OCI-LY3 (cell line): ENCODE results near the gene WNT7A.

Experiments
- H2AFZ ChIP-seq: fragments of 200-600, 300-600 bp; shearing (Covaris generic); 2 replicates; pipeline ENCODE4 v1.6.0; 2014; ENCODE audit warnings: antibody characterized with exemption, low read depth, low read length
- H3K27ac ChIP-seq: fragments of 200-600, 300-600 bp; sonication (generic); 2 replicates; pipeline ENCODE4 v1.5.1; 2014; ENCODE audit warnings: mild to moderate bottlenecking, low read length, moderate library complexity, mixed read lengths
- H3K27me3 ChIP-seq: fragments of 200-600, 300-600 bp; sonication (generic); 2 replicates; pipeline ENCODE4 v1.6.1; 2014; ENCODE audit warnings: low read depth, low read length, mixed read lengths
- H3K36me3 ChIP-seq: fragments of 200-600, 300-600 bp; sonication (generic); replicated peaks from 2 replicates; pipeline ENCODE3; 2014; ENCODE audit warnings: low read depth, low read length, mixed read lengths
- H3K4me1 ChIP-seq: fragments of 300-600, 200-600 bp; sonication (generic); 2 replicates; pipeline ENCODE4 v1.6.1; 2014; ENCODE audit warnings: low read length, mixed read lengths
- H3K4me2 ChIP-seq: fragments of 200-600, 300-600 bp; sonication (generic); 2 replicates; pipeline ENCODE4 v1.6.1; 2014; ENCODE audit warnings: low read length, mixed read lengths
- H3K4me3 ChIP-seq: fragments of 300-600, 200-600 bp; sonication (generic); 2 replicates; pipeline ENCODE4 v1.5.1; 2014; ENCODE audit warnings: antibody characterized with exemption, mild to moderate bottlenecking, low read length, moderate library complexity
- H3K79me2 ChIP-seq: fragments of 300-600, 200-600 bp; shearing (Covaris generic); 2 replicates; pipeline ENCODE4 v1.6.1; 2014; ENCODE audit warnings: mild to moderate bottlenecking, low read length, mixed read lengths
- H3K9ac ChIP-seq: fragments of 300-600, 200-600 bp; shearing (Covaris generic); 2 replicates; pipeline ENCODE4 v1.6.0; 2014; ENCODE audit warnings: mild to moderate bottlenecking, low read length, moderate library complexity
- H3K9me3 ChIP-seq: fragments of 200-600, 300-600 bp; shearing (Covaris generic); 2 replicates; pipeline ENCODE4 v1.6.1; 2014; ENCODE audit warnings: low read length, mixed read lengths; ENCODE audit not compliant: insufficient read depth
- H4K20me1 ChIP-seq: fragments of 200-600, 300-600 bp; sonication (generic); 2 replicates; pipeline ENCODE4 v1.6.1; 2016; ENCODE audit warnings: low read length, mixed read lengths; ENCODE audit not compliant: insufficient read depth
- EZH2phosphoT487 ChIP-seq: fragments of 200-600 bp; shearing (Covaris generic); IDR thresholded peaks from 2 replicates; pipeline ENCODE4 v1.6.1; 2018; ENCODE audit warnings: antibody characterized with exemption, mixed run types, low read depth
- TF ChIP-seq, protein P1 (sequence below): fragments of 200-600, 300-600 bp; sonication (generic); IDR thresholded peaks from 2 replicates; pipeline ENCODE4 v1.5.1; 2014; ENCODE audit warnings: antibody characterized with exemption, low read length, low read depth

Gene WNT7A

DNA sequence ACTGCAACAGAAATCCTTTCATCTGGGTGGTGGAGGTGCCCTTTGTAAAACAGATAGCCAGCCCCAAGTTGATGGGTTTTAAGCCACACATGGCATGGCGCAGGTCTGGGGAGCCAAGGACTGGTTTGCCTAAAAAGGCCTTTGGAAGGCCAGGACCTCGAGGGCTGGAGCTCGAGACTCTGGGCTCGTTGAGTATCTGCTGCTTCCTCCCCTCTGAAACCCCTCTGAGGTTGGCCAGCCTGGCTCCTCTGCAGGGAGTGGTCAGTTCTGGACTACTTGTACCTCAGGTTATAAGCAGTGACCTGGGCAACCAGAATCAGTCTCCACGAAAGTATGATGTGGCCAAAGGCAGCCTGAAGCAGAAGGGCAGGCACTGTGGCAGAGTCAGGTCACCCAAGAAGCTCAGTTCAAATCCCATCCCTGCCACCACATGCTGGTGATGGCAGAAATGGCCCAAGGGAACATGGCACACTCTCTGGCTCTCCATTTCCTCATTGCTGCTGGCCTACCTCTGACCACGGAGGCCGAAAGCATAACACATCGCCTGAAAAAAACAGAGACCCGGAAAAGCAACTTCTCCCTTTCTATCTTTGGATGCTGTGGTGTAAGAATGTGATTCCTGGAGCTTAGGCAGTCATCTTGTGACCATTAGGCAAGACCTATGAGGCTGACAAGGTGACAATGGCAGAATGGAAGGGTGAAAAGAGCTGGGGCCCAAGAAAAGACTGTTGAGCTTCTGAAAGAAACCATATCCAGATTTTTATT, 51.2 kb downstream of the WNT7A start:
- no peak overlapping the region for H3K9ac ChIP-seq
- no peak overlapping the region for H3K4me2 ChIP-seq
- no peaks in the 10 kb centered on the region for H3K4me1 ChIP-seq
- H3K27me3 ChIP-seq: peaks cover 51% of the 10 kb centered on the region
- H4K20me1 ChIP-seq: no peaks in the 10 kb centered on the region
- no peak overlapping the region for H3K4me3 ChIP-seq
- H2AFZ ChIP-seq: no peak overlapping the region
- TF ChIP-seq, protein P1, sequence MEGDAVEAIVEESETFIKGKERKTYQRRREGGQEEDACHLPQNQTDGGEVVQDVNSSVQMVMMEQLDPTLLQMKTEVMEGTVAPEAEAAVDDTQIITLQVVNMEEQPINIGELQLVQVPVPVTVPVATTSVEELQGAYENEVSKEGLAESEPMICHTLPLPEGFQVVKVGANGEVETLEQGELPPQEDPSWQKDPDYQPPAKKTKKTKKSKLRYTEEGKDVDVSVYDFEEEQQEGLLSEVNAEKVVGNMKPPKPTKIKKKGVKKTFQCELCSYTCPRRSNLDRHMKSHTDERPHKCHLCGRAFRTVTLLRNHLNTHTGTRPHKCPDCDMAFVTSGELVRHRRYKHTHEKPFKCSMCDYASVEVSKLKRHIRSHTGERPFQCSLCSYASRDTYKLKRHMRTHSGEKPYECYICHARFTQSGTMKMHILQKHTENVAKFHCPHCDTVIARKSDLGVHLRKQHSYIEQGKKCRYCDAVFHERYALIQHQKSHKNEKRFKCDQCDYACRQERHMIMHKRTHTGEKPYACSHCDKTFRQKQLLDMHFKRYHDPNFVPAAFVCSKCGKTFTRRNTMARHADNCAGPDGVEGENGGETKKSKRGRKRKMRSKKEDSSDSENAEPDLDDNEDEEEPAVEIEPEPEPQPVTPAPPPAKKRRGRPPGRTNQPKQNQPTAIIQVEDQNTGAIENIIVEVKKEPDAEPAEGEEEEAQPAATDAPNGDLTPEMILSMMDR: no peak
- no peak for TF ChIP-seq EZH2phosphoT487
- H3K27ac ChIP-seq: no peak overlapping the region
- no peaks in the 10 kb centered on the region for H3K79me2 ChIP-seq
- no peaks in the 10 kb centered on the region for H3K36me3 ChIP-seq
- H3K9me3 ChIP-seq: no peaks in the 10 kb centered on the region

DNA sequence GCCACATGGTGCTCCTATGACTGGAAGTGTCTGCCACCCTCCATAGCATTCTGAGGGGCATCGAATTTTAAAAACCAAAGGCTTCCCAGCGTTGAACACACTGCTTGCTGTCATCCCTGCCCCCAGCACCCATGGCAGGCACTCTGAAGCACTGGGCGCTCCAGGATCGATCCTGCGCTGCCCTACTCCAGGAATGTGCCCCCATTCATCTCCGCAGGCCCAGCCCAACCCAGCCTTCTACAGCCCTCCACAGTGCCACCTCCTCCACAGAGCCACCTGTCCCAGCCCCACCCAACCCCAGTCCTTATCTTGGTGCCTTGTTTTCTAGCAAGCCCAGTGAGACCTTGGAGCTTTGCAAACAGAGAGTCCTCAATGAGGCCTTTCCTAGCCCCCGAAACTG, 52.2 kb downstream of the WNT7A start:
- no peak overlapping the region for H3K4me3 ChIP-seq
- H3K27ac ChIP-seq: no peak overlapping the region
- H3K9ac ChIP-seq: no peak overlapping the region
- peaks cover 43% of the 10 kb centered on the region for H3K27me3 ChIP-seq
- H3K36me3 ChIP-seq: no peaks in the 10 kb centered on the region
- H3K9me3 ChIP-seq: no peaks in the 10 kb centered on the region
- no peak overlapping the region for H2AFZ ChIP-seq
- no peak overlapping the region for H3K4me2 ChIP-seq
- H3K4me1 ChIP-seq: no peaks in the 10 kb centered on the region
- no peaks in the 10 kb centered on the region for H3K79me2 ChIP-seq
- no peaks in the 10 kb centered on the region for H4K20me1 ChIP-seq
- TF ChIP-seq, protein P1: no peak
- no peak for TF ChIP-seq EZH2phosphoT487

DNA sequence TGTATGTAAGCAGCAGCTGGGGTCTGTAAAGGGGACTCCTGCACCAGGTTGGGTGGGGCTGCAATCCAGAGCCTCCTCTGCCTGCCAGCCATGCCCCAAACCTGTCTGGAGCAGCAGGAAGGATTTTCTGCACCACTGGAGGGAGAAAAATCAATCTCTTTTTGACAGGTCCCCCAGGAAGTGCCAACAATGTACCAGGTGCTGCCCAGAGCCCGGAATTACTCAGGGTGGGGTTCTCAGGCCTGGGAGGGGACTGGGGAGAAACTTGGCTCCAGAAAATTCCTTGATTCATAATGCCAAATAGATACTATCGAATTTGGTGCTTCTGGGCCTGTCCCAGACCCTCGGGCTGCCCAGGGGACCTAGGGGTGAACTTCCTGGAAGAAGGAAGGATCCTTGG, 52.6 kb downstream of the WNT7A start:
- Histone ChIP-seq H3K27me3 (peaks cover 44% of the 10 kb centered on the region), H3K4me2 (no peak overlapping the region), H3K79me2 (no peaks in the 10 kb centered on the region), H3K36me3 (no peaks in the 10 kb centered on the region), H3K27ac (no peak overlapping the region), H2AFZ (no peak overlapping the region), H4K20me1 (no peaks in the 10 kb centered on the region), H3K4me1 (no peaks in the 10 kb centered on the region), H3K9me3 (no peaks in the 10 kb centered on the region), H3K4me3 (no peak overlapping the region), H3K9ac (no peak overlapping the region)
- TF ChIP-seq, protein P1: no peak
- TF ChIP-seq EZH2phosphoT487: no peak

DNA sequence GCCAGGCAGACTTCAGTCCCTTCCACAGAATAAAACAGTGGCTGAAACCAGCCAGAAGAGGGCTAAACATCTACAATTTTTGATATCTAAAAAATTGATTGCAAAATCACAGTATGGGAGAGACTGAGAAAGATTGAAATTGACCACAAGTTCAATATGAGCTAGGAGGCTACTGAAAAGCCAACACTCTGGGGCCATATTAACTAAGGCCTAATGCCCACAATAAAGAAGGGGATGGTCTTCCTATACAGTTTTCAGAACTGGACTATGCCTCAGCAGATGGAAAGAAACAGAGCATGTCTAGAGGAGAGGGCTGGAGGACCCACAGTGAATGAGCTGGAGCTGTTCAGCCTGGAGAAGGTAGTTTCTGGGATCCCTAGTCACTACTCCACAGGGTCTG, 53.2 kb downstream of the WNT7A start:
- no peaks in the 10 kb centered on the region for H4K20me1 ChIP-seq
- H2AFZ ChIP-seq: no peak overlapping the region
- H3K9me3 ChIP-seq: no peaks in the 10 kb centered on the region
- no peaks in the 10 kb centered on the region for H3K79me2 ChIP-seq
- no peaks in the 10 kb centered on the region for H3K4me1 ChIP-seq
- H3K4me3 ChIP-seq: no peak overlapping the region
- TF ChIP-seq EZH2phosphoT487: no peak
- TF ChIP-seq, protein P1: no peak
- peaks cover 47% of the 10 kb centered on the region for H3K27me3 ChIP-seq
- no peaks in the 10 kb centered on the region for H3K36me3 ChIP-seq
- H3K27ac ChIP-seq: no peak overlapping the region
- H3K9ac ChIP-seq: no peak overlapping the region
- H3K4me2 ChIP-seq: no peak overlapping the region
